Tibial nerve (tissue), 3 donors: ENCODE results near the gene GARIN5B.

ENCODE experiments used
- CTCF ChIP-seq, 5 experiments: fragments of 200-600 bp in 3 of 5; fragments of 450-650 bp in 2 of 5; sonication (generic) in 3 of 5; IDR thresholded peaks; one replicate each; pipeline ENCODE4 v1.5.1; 2016 to 2019; ENCODE audit warnings: antibody characterized with exemption in 5 of 5, mild to moderate bottlenecking in 3 of 5, moderate library complexity in 2 of 5
- POLR2A ChIP-seq, 2 donors: fragments of 450-650 bp; IDR thresholded peaks; one replicate each; pipeline ENCODE4 v1.6.1; 2017; ENCODE audit warnings: antibody characterized with exemption in 2 of 2, mild to moderate bottlenecking in 2 of 2, moderate library complexity in 2 of 2

- TF ChIP-seq CTCF (IDR thresholded peaks at IDR 0.05): no peak
- TF ChIP-seq POLR2A (IDR thresholded peaks at IDR 0.05): no peak
These were observed 40.7 kb downstream of the GARIN5B start for GRCh38 chr19:55322204-55322885.
